ENCODE data around the gene VEGFB.
A peak's percentile ranks its signal among the peaks of the same experiment; 100 is the strongest.

Gene VEGFB

GRCh38 chr11:64233913-64234586 is at the start of gene VEGFB:
TSS of gene VEGFB (plus strand) at chr11:64234584. CDS start at chr11:64234834, 250 bp downstream.
- peak; percentile 52 for DNase-seq

GRCh38 chr11:64185175-64185692 is 49.1 kb upstream of the VEGFB start:
- DNase-seq = peak; percentile 55

GRCh38 chr11:64185693-64186491 is 48.5 kb upstream of the VEGFB start, which contains the start of gene STIP1:
TSS of gene STIP1 (plus strand) at chr11:64186171. CDS start at chr11:64186262, 91 bp downstream.
- DNase-seq = peak; percentile 100

GRCh38 chr11:64186492-64187165 is 47.8 kb upstream of the VEGFB start:
- no peak for DNase-seq

- DNase-seq = no peak
These were observed 42.0 kb upstream of the VEGFB start for GRCh38 chr11:64192434-64192833.

- no peak for DNase-seq
These were observed 37.8 kb upstream of the VEGFB start for GRCh38 chr11:64196626-64197025.

GRCh38 chr11:64198511-64198910 is 35.9 kb upstream of the VEGFB start:
- DNase-seq = no peak

GRCh38 chr11:64201543-64201942 is 32.8 kb upstream of the VEGFB start:
- DNase-seq = no peak

GRCh38 chr11:64202992-64203391 is 31.4 kb upstream of the VEGFB start:
- DNase-seq = no peak

GRCh38 chr11:64203421-64204079 is 30.8 kb upstream of the VEGFB start:
- no peak for DNase-seq

- DNase-seq = no peak
These were observed 30.3 kb upstream of the VEGFB start for GRCh38 chr11:64204080-64204440.

- DNase-seq = peak; percentile 73
These were observed 29.9 kb upstream of the VEGFB start for GRCh38 chr11:64204464-64204989.

GRCh38 chr11:64206457-64207255 is 27.7 kb upstream of the VEGFB start, which contains the start of gene FERMT3:
TSS of gene FERMT3 (plus strand) at chr11:64206721. CDS start at chr11:64207365, 644 bp downstream.
- DNase-seq = no peak

GRCh38 chr11:64207256-64208085 is 26.9 kb upstream of the VEGFB start:
- no peak for DNase-seq

- DNase-seq = no peak
These were observed 26.1 kb upstream of the VEGFB start for GRCh38 chr11:64208086-64208795.

- no peak for DNase-seq
These were observed 25.4 kb upstream of the VEGFB start for GRCh38 chr11:64208796-64209562.

GRCh38 chr11:64209563-64209843 is 24.9 kb upstream of the VEGFB start:
- DNase-seq = no peak

- no peak for DNase-seq
These were observed 23.9 kb upstream of the VEGFB start for GRCh38 chr11:64210301-64211020.
